Panc1 (cell line): ENCODE results near the gene LAMP1. TPM values are rescaled to one million over a fixed set of nuclear protein-coding genes. Genes with fewer than 3 reads are reported as not detected.

Experiments used
- ATAC-seq: fragments of 200-7000 bp; cut with Tn5 transposase; 2 replicates; pipeline ENCODE4 v1.9.1; 2020; ENCODE audit warnings: mild to moderate bottlenecking, moderate library complexity
- BruUV-seq: library from RNA; stranded (reverse); fragments of 400-500 nt; replicated peaks from 2 replicates; lab custom pipeline; 2021; lab: Mats Ljungman, UMichigan
- CTCF ChIA-PET: fragments of 300-600 bp; sonication (Branson Sonifier 250); formaldehyde crosslinking; loops from one replicate; lab custom pipeline; 2022; ENCODE audit warnings: antibody characterized with exemption; lab: Charles Lee
- POLR2A ChIA-PET: fragments of 300-600 bp; sonication (Branson Sonifier 250); formaldehyde crosslinking; loops from one replicate; lab custom pipeline; 2022; ENCODE audit warnings: antibody characterized with exemption; lab: Charles Lee
- DNase-seq: peaks from one replicate; pipeline ENCODE4 v3.0.0-alpha.2; 2010; ENCODE audit warnings: low read depth, low spot score
- H3K27ac ChIP-seq: 2 replicates; pipeline ENCODE4 v1.5.1; 2011; ENCODE audit warnings: mild to moderate bottlenecking, low read length, inconsistent platforms
- H3K27me3 ChIP-seq: fragments of 200-500 bp; sonication (Bioruptor generic); 2 replicates; pipeline ENCODE4 v1.6.0; 2014; ENCODE audit warnings: low read length, inconsistent platforms; ENCODE audit not compliant: control insufficient read depth, insufficient read depth
- H3K36me3 ChIP-seq: fragments of 200-500 bp; sonication (Bioruptor generic); 2 replicates; pipeline ENCODE4 v1.5.1; 2014; ENCODE audit warnings: inconsistent platforms, mild to moderate bottlenecking, low read length, moderate library complexity; ENCODE audit not compliant: control insufficient read depth, insufficient read depth
- H3K4me1 ChIP-seq: 2 replicates; pipeline ENCODE4 v1.5.1; 2011; ENCODE audit warnings: inconsistent platforms, mild to moderate bottlenecking, low read length, moderate library complexity; ENCODE audit not compliant: control insufficient read depth, insufficient read depth
- H3K4me3 ChIP-seq, 2 experiments: 2 replicates each; pipeline ENCODE4 v1.5.1; 2011 to 2012; ENCODE audit warnings: low read depth in 2 of 2, low read length in 2 of 2, mild to moderate bottlenecking in 2 of 2, inconsistent platforms in 1 of 2, moderate library complexity in 1 of 2
- H3K9me3 ChIP-seq: fragments of 200-500 bp; sonication (Bioruptor generic); 2 replicates; pipeline ENCODE4 v1.5.1; 2014; ENCODE audit warnings: low read depth, mild to moderate bottlenecking, inconsistent platforms, low read length, moderate library complexity; ENCODE audit not compliant: control insufficient read depth, insufficient read depth
- CTCF ChIP-seq: fragments of 450-650 bp; IDR thresholded peaks from 2 replicates; pipeline ENCODE4 v1.5.1; 2017; ENCODE audit warnings: mild to moderate bottlenecking
- POLR2AphosphoS5 ChIP-seq: IDR thresholded peaks from 2 replicates; pipeline ENCODE4 v1.6.1; 2012; ENCODE audit warnings: mild to moderate bottlenecking, low read depth, low read length, moderate library complexity
- SIN3A ChIP-seq: IDR thresholded peaks from 2 replicates; pipeline ENCODE4 v1.6.1; 2012; ENCODE audit warnings: low read depth, mild to moderate bottlenecking, low read length, moderate library complexity, borderline replicate concordance; ENCODE audit not compliant: insufficient read depth
- TCF7L2 ChIP-seq: IDR thresholded peaks from 2 replicates; pipeline ENCODE4 v1.6.1; 2011; ENCODE audit warnings: mild to moderate bottlenecking, low read depth, low read length, inconsistent platforms
- in situ Hi-C: cut with HindIII; loops from 2 replicates; pipeline ENCODE4 v1.10.0; 2016; ENCODE audit warnings: low sequenced_read_pairs, low pct_unique_long_range_greater_than_20kb
- intact Hi-C: fragments of 100-400 bp; cut with micrococcal nuclease; formaldehyde crosslinking; loops from one replicate; pipeline ENCODE4 v1.10.0; 2022; ENCODE audit not compliant: unreplicated experiment
- total RNA-seq: library from RNA; stranded (reverse); gene quantifications from one replicate; pipeline ENCODE4 v1.2.1, GENCODE V29; 2021; ENCODE audit not compliant: unreplicated experiment
- TF ChIP-seq, protein P1 (sequence below), 2 experiments: IDR thresholded peaks; 2 replicates each; pipeline ENCODE4 v1.6.1; 2011 to 2012; ENCODE audit warnings: low read depth in 2 of 2, control low read depth in 1 of 2, low read length in 1 of 2, mild to moderate bottlenecking in 1 of 2, moderate library complexity in 1 of 2; ENCODE audit not compliant: insufficient read depth in 1 of 2

Gene LAMP1
- total RNA-seq, 1 experiment from 2014 or later: 212 TPM

- ChIA-PET CTCF (no interaction called here), POLR2A (no interaction called here)
- no peaks in the 10 kb centered on the region for H3K4me1 ChIP-seq
- intact Hi-C loops (no loop called here), in situ Hi-C loops (no loop called here)
- H3K27ac ChIP-seq: no peak overlapping the region
- BruUV-seq: no TSS peak
- TF ChIP-seq POLR2AphosphoS5 (no peak), CTCF (no peak), SIN3A (no peak), TCF7L2 (no peak)
- TF ChIP-seq, protein P1, sequence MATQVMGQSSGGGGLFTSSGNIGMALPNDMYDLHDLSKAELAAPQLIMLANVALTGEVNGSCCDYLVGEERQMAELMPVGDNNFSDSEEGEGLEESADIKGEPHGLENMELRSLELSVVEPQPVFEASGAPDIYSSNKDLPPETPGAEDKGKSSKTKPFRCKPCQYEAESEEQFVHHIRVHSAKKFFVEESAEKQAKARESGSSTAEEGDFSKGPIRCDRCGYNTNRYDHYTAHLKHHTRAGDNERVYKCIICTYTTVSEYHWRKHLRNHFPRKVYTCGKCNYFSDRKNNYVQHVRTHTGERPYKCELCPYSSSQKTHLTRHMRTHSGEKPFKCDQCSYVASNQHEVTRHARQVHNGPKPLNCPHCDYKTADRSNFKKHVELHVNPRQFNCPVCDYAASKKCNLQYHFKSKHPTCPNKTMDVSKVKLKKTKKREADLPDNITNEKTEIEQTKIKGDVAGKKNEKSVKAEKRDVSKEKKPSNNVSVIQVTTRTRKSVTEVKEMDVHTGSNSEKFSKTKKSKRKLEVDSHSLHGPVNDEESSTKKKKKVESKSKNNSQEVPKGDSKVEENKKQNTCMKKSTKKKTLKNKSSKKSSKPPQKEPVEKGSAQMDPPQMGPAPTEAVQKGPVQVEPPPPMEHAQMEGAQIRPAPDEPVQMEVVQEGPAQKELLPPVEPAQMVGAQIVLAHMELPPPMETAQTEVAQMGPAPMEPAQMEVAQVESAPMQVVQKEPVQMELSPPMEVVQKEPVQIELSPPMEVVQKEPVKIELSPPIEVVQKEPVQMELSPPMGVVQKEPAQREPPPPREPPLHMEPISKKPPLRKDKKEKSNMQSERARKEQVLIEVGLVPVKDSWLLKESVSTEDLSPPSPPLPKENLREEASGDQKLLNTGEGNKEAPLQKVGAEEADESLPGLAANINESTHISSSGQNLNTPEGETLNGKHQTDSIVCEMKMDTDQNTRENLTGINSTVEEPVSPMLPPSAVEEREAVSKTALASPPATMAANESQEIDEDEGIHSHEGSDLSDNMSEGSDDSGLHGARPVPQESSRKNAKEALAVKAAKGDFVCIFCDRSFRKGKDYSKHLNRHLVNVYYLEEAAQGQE (IDR thresholded peaks at IDR 0.05; ENCODE audit: insufficient read depth in 1 of 2, low read depth in 2 of 2, low read length in 1 of 2): no peak
- H3K36me3 ChIP-seq: no peaks in the 10 kb centered on the region
- ATAC-seq: no peak
- no peaks in the 10 kb centered on the region for H3K9me3 ChIP-seq
- no peak overlapping the region for H3K4me3 ChIP-seq
- no peaks in the 10 kb centered on the region for H3K27me3 ChIP-seq
- DNase-seq: no peak
These were observed 7.1 kb downstream of the LAMP1 start for GRCh38 chr13:113304121-113304520.

- DNase-seq: no peak
- intact Hi-C loops: no loop called here
- ChIA-PET CTCF (interaction anchor here (0.6 kb wide), 1 partner anchor 23 kb away, joined by 13 read pairs; no protein-coding TSS in a partner anchor), POLR2A (no interaction called here)
- no peak overlapping the region for H3K4me3 ChIP-seq
- in situ Hi-C loops: no loop called here
- H3K27me3 ChIP-seq: no peaks in the 10 kb centered on the region
- BruUV-seq: no TSS peak
- H3K4me1 ChIP-seq: no peaks in the 10 kb centered on the region
- TF ChIP-seq POLR2AphosphoS5: no peak
- TF ChIP-seq, protein P1 (IDR thresholded peaks at IDR 0.05; ENCODE audit: insufficient read depth in 1 of 2, low read depth in 2 of 2, low read length in 1 of 2): no peak
- no peak for TF ChIP-seq TCF7L2
- no peak for TF ChIP-seq CTCF
- TF ChIP-seq SIN3A: no peak
- no peak overlapping the region for H3K27ac ChIP-seq
- no peaks in the 10 kb centered on the region for H3K9me3 ChIP-seq
- H3K36me3 ChIP-seq: 0 out of 2 replicates have a peak, but pooled peaks cover 3% of the 10 kb centered on the region
- ATAC-seq: no peak
These were observed 8.2 kb downstream of the LAMP1 start for GRCh38 chr13:113305208-113305607.
